H9 (cell line): ENCODE measurements around the gene BRPF1. TPM values are rescaled to one million over a fixed set of nuclear protein-coding genes. Genes with fewer than 3 reads are reported as not detected.

ENCODE experiments used
- DNase-seq: peaks from one replicate; pipeline ENCODE4 v3.0.0-alpha.2; 2017
- H2AFZ ChIP-seq: one replicate; pipeline ENCODE4 v1.6.1; 2013; ENCODE audit warnings: mild to moderate bottlenecking, low read length, control low read depth, moderate library complexity
- H2AK5ac ChIP-seq: 2 replicates; pipeline ENCODE4 v1.6.1; 2013; ENCODE audit warnings: low read length, control low read depth, mixed read lengths; ENCODE audit not compliant: insufficient read length
- H2BK120ac ChIP-seq: one replicate; pipeline ENCODE4 v1.6.1; 2013; ENCODE audit warnings: low read depth, mild to moderate bottlenecking, low read length, control low read depth, inconsistent platforms; ENCODE audit not compliant: poor library complexity, severe bottlenecking
- H2BK12ac ChIP-seq: 2 replicates; pipeline ENCODE4 v1.6.1; 2013; ENCODE audit warnings: low read length, control low read depth, mixed read lengths, low read depth; ENCODE audit not compliant: insufficient read length
- H2BK15ac ChIP-seq: 2 replicates; pipeline ENCODE4 v1.6.1; 2013; ENCODE audit warnings: low read depth, low read length, control low read depth
- H2BK20ac ChIP-seq: one replicate; pipeline ENCODE4 v1.6.1; 2013; ENCODE audit warnings: low read depth, mild to moderate bottlenecking, low read length, control low read depth, inconsistent platforms; ENCODE audit not compliant: poor library complexity, severe bottlenecking
- H2BK5ac ChIP-seq: 2 replicates; pipeline ENCODE4 v1.6.1; 2013; ENCODE audit warnings: low read length, control low read depth, mixed read lengths; ENCODE audit not compliant: insufficient read length
- H3K14ac ChIP-seq: 2 replicates; pipeline ENCODE4 v1.6.1; 2013; ENCODE audit warnings: low read length, control low read depth; ENCODE audit not compliant: insufficient read depth
- H3K18ac ChIP-seq: 2 replicates; pipeline ENCODE4 v1.6.1; 2013; ENCODE audit warnings: low read depth, mild to moderate bottlenecking, mixed read lengths, low read length, control low read depth; ENCODE audit not compliant: insufficient read length
- H3K23ac ChIP-seq: 2 replicates; pipeline ENCODE4 v1.6.1; 2013; ENCODE audit warnings: low read length, control low read depth, mixed read lengths, low read depth; ENCODE audit not compliant: insufficient read length
- H3K23me2 ChIP-seq: 2 replicates; pipeline ENCODE4 v1.6.1; 2013; ENCODE audit warnings: low read depth, mild to moderate bottlenecking, mixed read lengths, low read length, control low read depth; ENCODE audit not compliant: insufficient read length, poor library complexity, severe bottlenecking
- H3K27ac ChIP-seq: 2 replicates; pipeline ENCODE4 v1.5.1; 2013; ENCODE audit warnings: low read length, control low read depth, mixed read lengths, low read depth; ENCODE audit not compliant: insufficient read length
- H3K27me3 ChIP-seq: 2 replicates; pipeline ENCODE4 v1.6.1; 2013; ENCODE audit warnings: low read length, control low read depth, inconsistent platforms; ENCODE audit not compliant: insufficient read depth
- H3K4ac ChIP-seq: 2 replicates; pipeline ENCODE4 v1.6.1; 2013; ENCODE audit warnings: low read depth, mild to moderate bottlenecking, control low read depth, inconsistent platforms, low read length, moderate library complexity
- H3K4me1 ChIP-seq: 2 replicates; pipeline ENCODE4 v1.6.1; 2013; ENCODE audit warnings: low read length, control low read depth, inconsistent platforms; ENCODE audit not compliant: insufficient read depth
- H3K4me2 ChIP-seq: 2 replicates; pipeline ENCODE4 v1.6.1; 2013; ENCODE audit warnings: low read length, control low read depth, mixed read lengths; ENCODE audit not compliant: insufficient read length, insufficient read depth
- H3K56ac ChIP-seq: 2 replicates; pipeline ENCODE4 v1.6.1; 2013; ENCODE audit warnings: low read depth, mild to moderate bottlenecking, mixed read lengths, low read length, control low read depth; ENCODE audit not compliant: insufficient read length
- H3K79me1 ChIP-seq: 2 replicates; pipeline ENCODE4 v1.6.1; 2013; ENCODE audit warnings: low read depth, mild to moderate bottlenecking, moderate library complexity, low read length, control low read depth, inconsistent platforms; ENCODE audit not compliant: insufficient read depth, poor library complexity, severe bottlenecking
- H3K79me2 ChIP-seq: 2 replicates; pipeline ENCODE4 v1.6.1; 2013; ENCODE audit warnings: low read length, control low read depth, inconsistent platforms; ENCODE audit not compliant: insufficient read depth
- H3K9ac ChIP-seq: 2 replicates; pipeline ENCODE4 v1.6.1; 2013; ENCODE audit warnings: low read length, control low read depth, mixed read lengths; ENCODE audit not compliant: insufficient read length; ENCODE audit errors: extremely low read depth
- H3K9me3 ChIP-seq: one replicate; pipeline ENCODE4 v1.6.1; 2013; ENCODE audit warnings: low read depth, low read length, inconsistent platforms; ENCODE audit not compliant: control insufficient read depth
- H3T11ph ChIP-seq: one replicate; pipeline ENCODE4 v1.6.1; 2013; ENCODE audit warnings: mild to moderate bottlenecking, low read length, control low read depth, inconsistent platforms
- H4K20me1 ChIP-seq: one replicate; pipeline ENCODE4 v1.6.1; 2013; ENCODE audit not compliant: control insufficient read depth, insufficient read length, insufficient read depth
- H4K5ac ChIP-seq: 2 replicates; pipeline ENCODE4 v1.6.1; 2013; ENCODE audit warnings: low read depth, mild to moderate bottlenecking, mixed read lengths, low read length, control low read depth; ENCODE audit not compliant: insufficient read length
- H4K8ac ChIP-seq: replicated peaks from 2 replicates; pipeline ENCODE4 v1.6.1; 2013; ENCODE audit warnings: low read length, control low read depth, mixed read lengths, low read depth; ENCODE audit not compliant: insufficient read length
- H4K91ac ChIP-seq: 2 replicates; pipeline ENCODE4 v1.6.1; 2013; ENCODE audit warnings: low read depth, mild to moderate bottlenecking, moderate library complexity, mixed read lengths, low read length, control low read depth; ENCODE audit not compliant: insufficient read length
- H3K27ac Mint-ChIP-seq, 3 experiments: 2 replicates in 2 of 3; 3 replicates in 1 of 3; pipeline ENCODE4 v1.8.0; 2020 to 2021; ENCODE audit warnings: mixed read lengths in 3 of 3, mild to moderate bottlenecking in 1 of 3, moderate library complexity in 1 of 3
- H3K27me3 Mint-ChIP-seq: 2 replicates; pipeline ENCODE4 v1.8.0; 2021; ENCODE audit warnings: low read depth, mild to moderate bottlenecking, moderate library complexity, mixed read lengths
- H3K36me3 Mint-ChIP-seq, 3 experiments: 2 replicates in 2 of 3; 3 replicates in 1 of 3; pipeline ENCODE4 v1.8.0; 2020 to 2021; ENCODE audit warnings: low read depth in 3 of 3, mixed read lengths in 3 of 3; ENCODE audit not compliant: insufficient read depth in 1 of 3
- H3K4me1 Mint-ChIP-seq, 2 experiments: 2 replicates each; pipeline ENCODE4 v1.8.0; 2020; ENCODE audit warnings: mixed read lengths in 2 of 2
- H3K4me3 Mint-ChIP-seq, 2 experiments: 2 replicates in 1 of 2; 3 replicates in 1 of 2; pipeline ENCODE4 v1.8.0; 2020 to 2021; ENCODE audit warnings: mild to moderate bottlenecking in 2 of 2, mixed read lengths in 2 of 2, moderate library complexity in 1 of 2
- H3K9me3 Mint-ChIP-seq, 2 experiments: 2 replicates in 1 of 2; 3 replicates in 1 of 2; pipeline ENCODE4 v1.8.0; 2020; ENCODE audit warnings: mild to moderate bottlenecking in 2 of 2, mixed read lengths in 2 of 2, moderate library complexity in 1 of 2
- CTCF ChIP-seq: fragments of 200-600 bp; sonication (generic); conservative IDR thresholded peaks from 3 replicates; pipeline ENCODE4 v1.8.0; 2021; ENCODE audit warnings: antibody characterized with exemption, mild to moderate bottlenecking
- WGBS: extraction: QIAGEN DNeasy Blood & Tissue Kit; methylation state at CpG from one replicate; pipeline ENCODE4 v1.1.7; 2013; ENCODE audit warnings: missing lambda C conversion rate, low lambda C conversion rate, mixed read lengths; ENCODE audit not compliant: insufficient read length; ENCODE audit errors: extremely low coverage; 5-methylcytosine and 5-hydroxymethylcytosine counted together
- total RNA-seq: library from RNA; stranded (reverse); gene quantifications from 2 replicates; pipeline ENCODE4 v1.2.1, GENCODE V29; 2021

Gene BRPF1
- total RNA-seq, 1 experiment from 2014 or later: 38.6 TPM

GRCh38 chr3:9698293-9698692 is 33.2 kb upstream of the BRPF1 start:
- H3K9me3 Mint-ChIP-seq: no peaks in the 10 kb centered on the region
- Histone ChIP-seq H2AFZ (no peak overlapping the region), H3K9ac (no peak overlapping the region), H4K8ac (no peak overlapping the region), H3K4me1 (no peaks in the 10 kb centered on the region), H3K56ac (no peak overlapping the region), H3K27ac (no peak overlapping the region), H3K23ac (no peak overlapping the region), H3K79me1 (no peaks in the 10 kb centered on the region), H2BK12ac (no peak overlapping the region), H4K5ac (no peak overlapping the region), H2BK120ac (no peak overlapping the region), H4K91ac (no peak overlapping the region), H3K9me3 (no peaks in the 10 kb centered on the region), H3K18ac (no peak overlapping the region), H3K79me2 (no peaks in the 10 kb centered on the region), H3K4ac (no peak overlapping the region), H3K27me3 (peaks cover 3% of the 10 kb centered on the region; the same call in 1 of the 2 replicates), H2AK5ac (no peak overlapping the region), H3K23me2 (no peaks in the 10 kb centered on the region), H3T11ph (no peak overlapping the region), H4K20me1 (no peaks in the 10 kb centered on the region), H2BK20ac (no peak overlapping the region), H3K14ac (no peak overlapping the region), H2BK5ac (no peak overlapping the region), H2BK15ac (no peak overlapping the region), H3K4me2 (no peak overlapping the region)
- no peak overlapping the region for H3K27ac Mint-ChIP-seq
- H3K36me3 Mint-ChIP-seq: peaks cover 0 to 22% (median 3%) of the 10 kb centered on the region in 3 experiments; a peak in 5 of 7 replicates
- H3K4me3 Mint-ChIP-seq: no peak overlapping the region
- no peak for DNase-seq
- H3K4me1 Mint-ChIP-seq: no peaks in the 10 kb centered on the region; a peak in 1 of 4 replicates
- WGBS: no CpG with 5 or more reads among the region's 3 CpGs
- H3K27me3 Mint-ChIP-seq: peaks cover 12% of the 10 kb centered on the region
- TF ChIP-seq CTCF: no peak
